CD14-positive monocyte (primary cell): ENCODE measurements around the gene MTRF1. TPM values are rescaled to one million over a fixed set of nuclear protein-coding genes. Genes with fewer than 3 reads are reported as not detected.

Source experiments
- DNase-seq, 3 donors: peaks; one replicate each; pipeline ENCODE4 v3.0.0-alpha.2; 2011 to 2022
- H2AFZ ChIP-seq: 2 replicates; pipeline ENCODE4 v1.6.0; 2012; ENCODE audit warnings: mild to moderate bottlenecking, low read depth, low read length, inconsistent platforms; ENCODE audit not compliant: insufficient read depth, poor library complexity, severe bottlenecking
- H3K27ac ChIP-seq, 2 donors: 1 replicate in 1 of 2; 2 replicates in 1 of 2; pipeline ENCODE4 v1.5.1; 2012 to 2013; ENCODE audit warnings: low read length in 2 of 2, control low read depth in 1 of 2, inconsistent platforms in 1 of 2, low read depth in 1 of 2, mild to moderate bottlenecking in 1 of 2
- H3K27me3 ChIP-seq, 2 donors: one replicate each; pipeline versions ENCODE4 v1.6.0 to v1.6.1; 2011 to 2013; ENCODE audit warnings: low read length in 2 of 2; ENCODE audit not compliant: control insufficient read depth in 2 of 2, insufficient read depth in 2 of 2
- H3K36me3 ChIP-seq, 2 donors: replicated peaks in 1 of 2; 1 replicate in 1 of 2; 2 replicates in 1 of 2; pipeline versions ENCODE4 v1.5.1 to v1.6.1; 2012 to 2013; ENCODE audit warnings: low read length in 2 of 2, control low read depth in 1 of 2, inconsistent platforms in 1 of 2, mild to moderate bottlenecking in 1 of 2; ENCODE audit not compliant: insufficient read depth in 2 of 2, control insufficient read depth in 1 of 2
- H3K4me1 ChIP-seq, 2 donors: 1 replicate in 1 of 2; 2 replicates in 1 of 2; pipeline versions ENCODE4 v1.5.1 to v1.6.1; 2012 to 2013; ENCODE audit warnings: low read length in 2 of 2, control low read depth in 1 of 2, inconsistent platforms in 1 of 2, mild to moderate bottlenecking in 1 of 2, moderate library complexity in 1 of 2; ENCODE audit not compliant: insufficient read depth in 2 of 2, control insufficient read depth in 1 of 2
- H3K4me2 ChIP-seq: replicated peaks from 2 replicates; pipeline ENCODE3; 2012; ENCODE audit warnings: low read length, moderate library complexity, mild to moderate bottlenecking; ENCODE audit not compliant: poor library complexity, severe bottlenecking; ENCODE audit errors: extremely low read depth
- H3K4me3 ChIP-seq, 3 experiments: fragments of 200-600 bp in 1 of 3; sonication (generic) in 1 of 3; replicated peaks in 1 of 3; 1 replicate in 2 of 3; 2 replicates in 1 of 3; pipeline ENCODE4 v1.5.1; 2011 to 2013; ENCODE audit warnings: low read length in 3 of 3, mild to moderate bottlenecking in 3 of 3, control low read depth in 2 of 3, low read depth in 2 of 3, inconsistent platforms in 1 of 3, moderate library complexity in 1 of 3
- H3K79me2 ChIP-seq: 2 replicates; pipeline ENCODE4 v1.6.0; 2012; ENCODE audit warnings: mild to moderate bottlenecking, control low read depth, inconsistent platforms, low read length, moderate library complexity; ENCODE audit not compliant: insufficient read depth
- H3K9ac ChIP-seq: 2 replicates; pipeline ENCODE4 v1.6.0; 2017; ENCODE audit warnings: low read length, mild to moderate bottlenecking; ENCODE audit not compliant: insufficient read depth, poor library complexity, severe bottlenecking
- H3K9me3 ChIP-seq, 2 donors: replicated peaks in 1 of 2; 1 replicate in 1 of 2; 2 replicates in 1 of 2; pipeline versions ENCODE4 v1.5.1 to v1.6.1; 2012 to 2013; ENCODE audit warnings: low read length in 2 of 2, control low read depth in 1 of 2; ENCODE audit not compliant: control insufficient read depth in 1 of 2, insufficient read depth in 1 of 2
- H4K20me1 ChIP-seq: 2 replicates; pipeline ENCODE4 v1.6.0; 2012; ENCODE audit warnings: mild to moderate bottlenecking, low read length, control low read depth, moderate library complexity; ENCODE audit not compliant: insufficient read depth
- H3K27ac Mint-ChIP-seq, 7 donors: one replicate each; pipeline ENCODE4 v1.8.0; 2020; ENCODE audit warnings: mild to moderate bottlenecking in 7 of 7, mixed read lengths in 7 of 7, moderate library complexity in 6 of 7, inconsistent platforms in 2 of 7
- H3K27me3 Mint-ChIP-seq, 3 donors: one replicate each; pipeline ENCODE4 v1.8.0; 2021 to 2022; ENCODE audit warnings: low read depth in 3 of 3, mild to moderate bottlenecking in 3 of 3, mixed read lengths in 3 of 3, moderate library complexity in 3 of 3, inconsistent platforms in 1 of 3
- H3K36me3 Mint-ChIP-seq, 2 donors: one replicate each; pipeline ENCODE4 v1.8.0; 2020; ENCODE audit warnings: mixed read lengths in 2 of 2, inconsistent platforms in 1 of 2, mild to moderate bottlenecking in 1 of 2
- H3K4me1 Mint-ChIP-seq: one replicate; pipeline ENCODE4 v1.8.0; 2020; ENCODE audit warnings: mild to moderate bottlenecking, mixed read lengths
- H3K4me3 Mint-ChIP-seq, 2 donors: one replicate each; pipeline ENCODE4 v1.8.0; 2020; ENCODE audit warnings: mild to moderate bottlenecking in 2 of 2, mixed read lengths in 2 of 2, moderate library complexity in 1 of 2
- H3K9me3 Mint-ChIP-seq, 7 donors: one replicate each; pipeline ENCODE4 v1.8.0; 2020 to 2022; ENCODE audit warnings: mixed read lengths in 7 of 7, mild to moderate bottlenecking in 6 of 7, moderate library complexity in 6 of 7, inconsistent platforms in 2 of 7
- WGBS: methylation state at CpG from one replicate; pipeline ENCODE4 v1.1.5; 2013; ENCODE audit warnings: missing lambda C conversion rate; ENCODE audit not compliant: insufficient coverage; 5-methylcytosine and 5-hydroxymethylcytosine counted together
- intact Hi-C, 2 donors: fragments of 100-400 bp; cut with micrococcal nuclease; formaldehyde crosslinking; loops; one replicate each; pipeline versions ENCODE4 v1.15.0 to v1.15.1; 2023
- polyA plus RNA-seq, 3 donors: library from polyadenylated mRNA; depleted of rRNA in 1 of 3; unstranded in 2 of 3; stranded (reverse) in 1 of 3; fragments of 300-500 nt in 2 of 3; fragments of >200 nt in 1 of 3; fragmentation: Illumina TruSeq in 2 of 3; gene quantifications; 1 replicate in 2 of 3; 2 replicates in 1 of 3; pipeline ENCODE4 v1.2.3, GENCODE V29; 2012 to 2021
- TF ChIP-seq, protein P1 (sequence below): fragments of 200-600 bp; IDR thresholded peaks from one replicate; pipeline ENCODE4 v1.8.0; 2022; ENCODE audit warnings: antibody characterized with exemption, mild to moderate bottlenecking

MTRF1 gene
- polyA plus RNA-seq, 3 donors: 4.0 to 17.2 (median 6.0) TPM

DNA sequence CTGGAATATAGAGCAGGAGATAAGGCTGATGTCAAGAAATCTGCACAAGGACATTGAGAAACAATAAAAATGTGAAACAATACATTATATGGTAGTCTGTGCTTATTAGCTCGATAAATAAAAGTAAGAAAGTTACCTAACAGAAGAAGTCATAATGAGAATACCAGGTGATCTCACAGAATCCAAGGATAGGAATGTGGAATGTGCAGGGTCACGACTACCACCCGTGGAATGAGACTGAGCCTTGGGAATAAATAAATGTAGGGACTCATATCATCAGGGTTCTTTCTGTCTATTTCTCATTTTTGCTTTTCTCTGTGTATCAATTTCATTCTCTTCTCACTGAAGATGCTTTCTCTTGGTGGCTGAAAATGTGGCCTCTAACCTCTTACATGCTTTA is 43.0 kb downstream of the MTRF1 start:
- intact Hi-C loops: loop anchor here in 1 of 2 donors (10.0 kb wide), 1 partner anchor 146 kb away; no protein-coding TSS in a partner anchor
- no CpG with 5 or more reads among the region's 3 CpGs for WGBS
- TF ChIP-seq, protein P1, sequence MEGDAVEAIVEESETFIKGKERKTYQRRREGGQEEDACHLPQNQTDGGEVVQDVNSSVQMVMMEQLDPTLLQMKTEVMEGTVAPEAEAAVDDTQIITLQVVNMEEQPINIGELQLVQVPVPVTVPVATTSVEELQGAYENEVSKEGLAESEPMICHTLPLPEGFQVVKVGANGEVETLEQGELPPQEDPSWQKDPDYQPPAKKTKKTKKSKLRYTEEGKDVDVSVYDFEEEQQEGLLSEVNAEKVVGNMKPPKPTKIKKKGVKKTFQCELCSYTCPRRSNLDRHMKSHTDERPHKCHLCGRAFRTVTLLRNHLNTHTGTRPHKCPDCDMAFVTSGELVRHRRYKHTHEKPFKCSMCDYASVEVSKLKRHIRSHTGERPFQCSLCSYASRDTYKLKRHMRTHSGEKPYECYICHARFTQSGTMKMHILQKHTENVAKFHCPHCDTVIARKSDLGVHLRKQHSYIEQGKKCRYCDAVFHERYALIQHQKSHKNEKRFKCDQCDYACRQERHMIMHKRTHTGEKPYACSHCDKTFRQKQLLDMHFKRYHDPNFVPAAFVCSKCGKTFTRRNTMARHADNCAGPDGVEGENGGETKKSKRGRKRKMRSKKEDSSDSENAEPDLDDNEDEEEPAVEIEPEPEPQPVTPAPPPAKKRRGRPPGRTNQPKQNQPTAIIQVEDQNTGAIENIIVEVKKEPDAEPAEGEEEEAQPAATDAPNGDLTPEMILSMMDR: no peak

DNA sequence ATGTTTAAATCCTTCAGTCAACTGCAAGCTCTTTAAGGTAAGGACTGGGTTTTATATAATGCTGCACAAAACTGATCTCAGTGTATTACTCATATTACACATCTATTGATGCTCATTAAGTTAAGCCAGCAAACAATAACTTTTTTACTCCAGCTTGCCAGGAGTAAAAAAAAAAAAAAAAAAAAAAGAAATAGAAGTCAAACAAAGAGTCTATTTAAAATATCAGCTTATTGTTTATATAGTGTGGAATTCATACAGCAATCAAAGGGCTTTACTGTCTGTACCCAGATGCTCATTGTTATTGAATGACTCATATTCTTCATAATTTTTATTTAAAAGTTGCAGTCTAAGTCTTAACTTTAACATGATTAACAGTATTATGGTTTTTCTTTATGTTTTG is 47.2 kb downstream of the MTRF1 start:
- H3K27ac Mint-ChIP-seq: no peak overlapping the region
- H3K9me3 ChIP-seq: peaks cover 4% of the 10 kb centered on the region in 2 donors
- no peaks in the 10 kb centered on the region for H3K79me2 ChIP-seq
- no peak overlapping the region for H3K4me3 Mint-ChIP-seq
- no peak overlapping the region for H3K4me2 ChIP-seq
- H2AFZ ChIP-seq: no peak overlapping the region
- no peaks in the 10 kb centered on the region for H3K4me1 ChIP-seq
- no peak overlapping the region for H3K27ac ChIP-seq
- H3K4me1 Mint-ChIP-seq: no peaks in the 10 kb centered on the region
- no peak for DNase-seq
- H3K36me3 Mint-ChIP-seq: peaks cover 29% of the 10 kb centered on the region in 2 donors
- H3K9me3 Mint-ChIP-seq: peaks cover 6 to 17% (median 12%) of the 10 kb centered on the region in 7 donors
- peaks cover 8 to 23% of the 10 kb centered on the region in 2 donors for H3K36me3 ChIP-seq
- no peaks in the 10 kb centered on the region for H3K27me3 ChIP-seq
- H3K4me3 ChIP-seq: no peak overlapping the region
- H3K27me3 Mint-ChIP-seq: peaks cover 0 to 3% (median 0%) of the 10 kb centered on the region in 3 donors
- intact Hi-C loops: no loop called here
- TF ChIP-seq, protein P1: no peak
- no peak overlapping the region for H3K9ac ChIP-seq
- no peaks in the 10 kb centered on the region for H4K20me1 ChIP-seq

More for the DNA sequence above, 43.0 kb downstream of the MTRF1 start:
- no peaks in the 10 kb centered on the region for H3K9me3 Mint-ChIP-seq
- Histone ChIP-seq H3K4me3 (no peak overlapping the region), H3K9ac (no peak overlapping the region), H3K4me2 (no peak overlapping the region), H3K79me2 (no peaks in the 10 kb centered on the region), H4K20me1 (no peaks in the 10 kb centered on the region), H3K27ac (no peak overlapping the region), H3K36me3 (peaks cover 8 to 43% of the 10 kb centered on the region in 2 donors), H3K4me1 (no peaks in the 10 kb centered on the region), H3K27me3 (no peaks in the 10 kb centered on the region), H3K9me3 (no peaks in the 10 kb centered on the region), H2AFZ (no peak overlapping the region)
- no peak for DNase-seq
- H3K4me1 Mint-ChIP-seq: no peaks in the 10 kb centered on the region
- no peak overlapping the region for H3K4me3 Mint-ChIP-seq
- no peak overlapping the region for H3K27ac Mint-ChIP-seq
- peaks cover 41 to 43% of the 10 kb centered on the region in 2 donors for H3K36me3 Mint-ChIP-seq
- no peaks in the 10 kb centered on the region for H3K27me3 Mint-ChIP-seq
